Hematopoietic multipotent progenitor cell (in vitro differentiated cells): ENCODE results near the gene FPGS. TPM values are rescaled to one million over a fixed set of nuclear protein-coding genes. Genes with fewer than 3 reads are reported as not detected.

ENCODE experiments used
- DNase-seq, 3 donors: peaks; one replicate each; pipeline ENCODE4 v3.0.0-alpha.2; 2011 to 2015; ENCODE audit warnings: low read depth in 2 of 3, low spot score in 2 of 3
- total RNA-seq: library from RNA; depleted of rRNA; stranded (reverse); fragments of >200 nt; gene quantifications from one replicate; pipeline ENCODE4 v1.2.3, GENCODE V29; 2012

FPGS gene
- total RNA-seq, 1 donor = 212 TPM

DNA sequence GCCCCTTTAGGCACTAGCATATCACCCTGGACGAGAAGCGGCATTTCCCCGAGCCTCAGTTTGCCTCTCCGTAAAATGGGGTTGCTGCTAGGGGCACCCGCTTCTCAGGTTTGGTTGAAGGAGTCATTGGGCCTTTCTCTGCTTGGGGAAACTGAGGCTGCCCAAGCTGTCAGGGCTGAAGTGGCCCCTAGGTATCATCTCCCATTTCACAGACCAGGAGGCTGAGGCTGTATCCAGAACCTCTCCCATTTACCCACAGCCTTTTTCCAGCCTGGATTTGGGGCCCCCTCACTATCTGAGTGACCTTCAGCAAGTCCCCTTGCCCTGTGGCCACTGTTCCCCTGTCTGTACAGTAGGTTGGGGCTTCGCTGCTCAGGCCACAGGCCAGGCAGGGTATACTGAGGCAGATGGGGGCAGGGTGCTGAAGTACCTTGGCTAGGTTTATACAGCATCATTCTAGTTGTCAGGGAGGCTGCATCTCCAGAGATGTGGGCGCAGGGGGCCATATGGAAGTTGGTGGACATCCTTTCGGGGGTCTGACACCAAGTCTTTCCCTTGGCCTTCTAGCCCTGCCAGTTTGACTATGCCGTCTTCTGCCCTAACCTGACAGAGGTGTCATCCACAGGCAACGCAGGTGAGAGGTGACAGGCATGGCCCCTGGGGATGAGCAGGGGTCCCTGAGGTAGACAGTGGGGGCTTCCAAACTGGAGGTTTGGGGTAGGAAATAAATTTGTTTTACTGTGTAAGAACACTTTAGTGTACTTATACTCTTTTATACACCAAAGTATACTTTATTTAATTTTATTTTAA lies 7.9 kb downstream of the FPGS start:
- DNase-seq = no peak

DNA sequence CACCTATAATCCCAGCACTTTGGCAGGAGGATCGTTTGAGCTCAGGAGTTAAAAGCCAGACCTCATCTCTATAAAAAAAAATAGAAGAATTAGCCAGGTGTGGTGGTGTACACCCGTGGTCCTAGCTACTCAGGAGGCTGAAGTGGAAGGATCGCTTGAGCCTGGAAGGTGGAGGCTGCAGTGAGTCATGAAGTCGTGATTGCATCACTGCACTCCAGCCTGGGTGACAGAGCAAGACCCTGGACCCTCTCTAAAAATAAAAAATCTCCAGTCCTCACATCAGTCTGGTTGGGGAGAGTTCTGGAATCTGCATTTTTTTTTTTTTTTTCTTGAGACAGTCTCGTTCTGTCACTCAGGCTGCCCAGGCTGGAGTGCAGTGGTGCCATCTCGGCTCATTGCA lies 9.3 kb downstream of the FPGS start:
- no peak for DNase-seq

DNA sequence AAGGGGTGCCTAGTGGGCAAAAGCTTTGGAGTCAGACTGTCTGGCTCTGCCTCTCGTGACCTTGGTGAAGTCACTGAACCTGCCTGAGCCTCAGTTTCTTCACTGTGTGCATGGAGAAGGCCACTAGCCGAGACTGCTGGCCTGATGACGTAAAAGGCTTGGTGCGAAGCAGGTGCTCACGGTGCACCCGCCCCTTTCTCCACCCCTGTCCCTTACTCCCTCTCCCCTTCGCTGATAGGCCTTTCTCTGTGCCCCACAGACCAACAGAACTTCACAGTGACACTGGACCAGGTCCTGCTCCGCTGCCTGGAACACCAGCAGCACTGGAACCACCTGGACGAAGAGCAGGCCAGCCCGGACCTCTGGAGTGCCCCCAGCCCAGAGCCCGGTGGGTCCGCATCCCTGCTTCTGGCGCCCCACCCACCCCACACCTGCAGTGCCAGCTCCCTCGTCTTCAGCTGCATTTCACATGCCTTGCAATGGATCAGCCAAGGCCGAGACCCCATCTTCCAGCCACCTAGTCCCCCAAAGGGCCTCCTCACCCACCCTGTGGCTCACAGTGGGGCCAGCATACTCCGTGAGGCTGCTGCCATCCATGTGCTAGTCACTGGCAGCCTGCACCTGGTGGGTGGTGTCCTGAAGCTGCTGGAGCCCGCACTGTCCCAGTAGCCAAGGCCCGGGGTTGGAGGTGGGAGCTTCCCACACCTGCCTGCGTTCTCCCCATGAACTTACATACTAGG lies 10.4 kb downstream of the FPGS start:
- DNase-seq = no peak

DNA sequence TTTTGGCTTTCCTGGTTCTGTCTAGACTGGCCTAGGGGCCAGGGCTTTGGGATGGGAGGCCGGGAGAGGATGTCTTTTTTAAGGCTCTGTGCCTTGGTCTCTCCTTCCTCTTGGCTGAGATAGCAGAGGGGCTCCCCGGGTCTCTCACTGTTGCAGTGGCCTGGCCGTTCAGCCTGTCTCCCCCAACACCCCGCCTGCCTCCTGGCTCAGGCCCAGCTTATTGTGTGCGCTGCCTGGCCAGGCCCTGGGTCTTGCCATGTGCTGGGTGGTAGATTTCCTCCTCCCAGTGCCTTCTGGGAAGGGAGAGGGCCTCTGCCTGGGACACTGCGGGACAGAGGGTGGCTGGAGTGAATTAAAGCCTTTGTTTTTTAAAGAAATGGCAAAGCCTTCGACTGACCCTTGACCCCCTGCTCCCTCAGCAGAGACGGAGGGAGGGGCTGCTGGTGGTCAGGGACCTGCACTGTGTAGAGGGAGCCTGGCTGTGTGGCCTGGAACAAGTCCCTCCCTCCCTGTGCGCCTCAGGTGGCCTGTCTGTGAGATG lies 11.1 kb downstream of the FPGS start:
- no peak for DNase-seq

- DNase-seq = no peak
Measured at GRCh38 chr9:127814619-127815511, 12.2 kb downstream of the FPGS start.

DNA sequence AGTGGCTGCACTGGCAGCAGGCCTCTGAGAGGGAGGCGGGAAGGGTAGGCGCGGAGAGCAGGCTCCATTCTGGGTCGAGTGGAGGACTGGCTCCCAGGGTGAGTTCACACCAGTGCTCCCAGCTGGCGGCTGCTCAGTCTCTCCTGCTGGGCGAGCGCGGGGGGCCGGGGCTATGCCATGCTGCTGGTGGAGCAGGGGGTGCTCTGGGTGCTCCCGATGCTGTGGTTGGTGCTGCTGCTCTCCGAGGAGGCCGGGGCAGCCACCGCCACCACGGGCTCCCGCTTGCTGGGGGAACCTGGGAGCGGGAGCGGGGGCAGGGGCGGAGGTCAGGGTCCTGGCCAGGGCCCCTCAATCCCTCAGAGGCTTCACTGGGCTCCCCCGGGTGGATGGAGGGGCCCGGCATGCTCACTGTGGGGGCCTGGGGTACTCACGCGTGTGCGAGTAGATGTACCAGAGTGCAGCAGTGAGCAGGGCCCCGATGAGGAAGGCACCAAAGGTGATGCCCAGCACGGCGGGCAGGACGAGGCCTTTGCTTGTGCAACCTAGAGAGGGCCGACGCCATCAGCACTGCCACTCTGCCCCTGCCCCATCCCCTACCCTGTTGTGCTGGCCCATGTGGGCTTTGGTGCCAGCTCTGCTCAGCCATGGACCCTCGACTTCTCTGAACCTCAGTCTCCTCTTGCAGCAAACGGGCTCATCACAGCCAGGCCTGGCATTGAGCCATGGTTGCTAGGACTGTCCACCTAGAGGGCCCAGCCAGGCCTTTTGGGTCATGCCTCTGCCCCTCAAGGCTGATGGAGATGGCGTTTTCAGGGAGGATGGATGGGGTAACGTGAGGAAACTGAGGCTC lies 13.1 kb downstream of the FPGS start:
- DNase-seq = no peak

DNA sequence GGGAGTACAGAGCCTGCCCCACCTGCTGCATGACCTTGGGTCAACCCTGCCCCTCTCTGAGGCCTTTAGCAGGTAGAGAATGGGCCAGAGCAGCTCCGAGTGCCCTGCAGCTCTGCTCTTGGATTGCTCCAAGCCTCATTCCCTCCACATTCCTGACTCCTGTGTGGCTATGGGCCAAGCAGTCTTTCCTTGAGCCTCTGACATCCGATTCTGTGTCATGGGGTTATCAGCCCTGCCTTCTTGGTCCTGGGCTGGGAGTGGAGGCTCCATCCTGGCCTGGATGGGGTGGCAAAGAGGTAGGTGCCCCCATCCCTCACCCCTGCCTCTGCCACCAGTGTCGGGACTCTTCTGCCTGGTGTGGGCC lies 13.7 kb downstream of the FPGS start:
- DNase-seq = no peak

DNA sequence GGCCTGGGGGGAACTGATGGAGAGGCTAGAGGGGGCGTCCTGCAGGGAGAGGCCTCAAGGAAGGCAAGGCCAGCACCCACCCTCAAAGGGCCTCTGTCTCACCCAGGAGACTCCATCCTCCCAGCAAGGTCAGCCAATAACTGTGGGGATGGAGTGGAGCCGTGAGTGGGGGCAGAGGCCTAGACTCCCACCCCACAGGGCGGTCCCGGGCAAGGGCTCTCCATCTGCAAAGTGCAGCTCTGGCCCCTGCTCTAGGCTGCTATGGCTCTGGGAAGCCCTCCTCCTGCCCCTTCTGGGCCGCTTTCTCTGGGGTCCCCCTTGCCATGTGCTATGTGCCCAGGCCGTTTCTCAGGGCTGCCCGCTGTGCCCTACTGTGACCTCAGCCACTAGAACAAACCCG lies 14.0 kb downstream of the FPGS start:
- DNase-seq = no peak

DNA sequence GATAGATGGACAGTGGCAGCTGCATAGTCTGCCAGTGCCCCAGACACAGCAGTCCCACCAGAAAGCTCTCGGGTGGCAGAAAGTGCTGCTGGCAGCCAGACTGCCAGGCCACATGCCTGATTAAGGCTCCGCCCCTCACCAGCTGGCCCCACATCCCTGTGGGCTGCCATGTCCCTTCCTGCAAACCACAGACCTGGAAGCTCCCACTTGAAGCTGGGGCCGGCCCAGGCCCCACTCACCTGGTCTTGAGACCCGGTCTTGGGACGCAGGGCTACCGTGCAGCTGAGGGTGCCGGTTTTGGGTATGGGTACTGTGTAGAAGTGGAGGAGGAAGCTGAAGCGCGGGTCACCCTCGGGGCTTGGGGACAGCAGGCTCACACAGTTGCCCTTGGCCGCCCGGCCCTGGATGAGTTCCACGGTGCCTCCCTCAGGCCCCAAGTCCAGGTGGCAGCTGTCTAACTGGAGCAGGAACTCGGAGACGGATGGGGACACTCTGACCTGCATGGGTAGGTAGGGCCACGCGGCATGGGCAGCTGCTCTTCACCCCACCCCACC lies 15.3 kb downstream of the FPGS start:
- no peak for DNase-seq

- DNase-seq = no peak
Measured at GRCh38 chr9:127818574-127818973, 15.9 kb downstream of the FPGS start.

- no peak for DNase-seq
Measured at GRCh38 chr9:127822108-127822507, 19.4 kb downstream of the FPGS start.

DNA sequence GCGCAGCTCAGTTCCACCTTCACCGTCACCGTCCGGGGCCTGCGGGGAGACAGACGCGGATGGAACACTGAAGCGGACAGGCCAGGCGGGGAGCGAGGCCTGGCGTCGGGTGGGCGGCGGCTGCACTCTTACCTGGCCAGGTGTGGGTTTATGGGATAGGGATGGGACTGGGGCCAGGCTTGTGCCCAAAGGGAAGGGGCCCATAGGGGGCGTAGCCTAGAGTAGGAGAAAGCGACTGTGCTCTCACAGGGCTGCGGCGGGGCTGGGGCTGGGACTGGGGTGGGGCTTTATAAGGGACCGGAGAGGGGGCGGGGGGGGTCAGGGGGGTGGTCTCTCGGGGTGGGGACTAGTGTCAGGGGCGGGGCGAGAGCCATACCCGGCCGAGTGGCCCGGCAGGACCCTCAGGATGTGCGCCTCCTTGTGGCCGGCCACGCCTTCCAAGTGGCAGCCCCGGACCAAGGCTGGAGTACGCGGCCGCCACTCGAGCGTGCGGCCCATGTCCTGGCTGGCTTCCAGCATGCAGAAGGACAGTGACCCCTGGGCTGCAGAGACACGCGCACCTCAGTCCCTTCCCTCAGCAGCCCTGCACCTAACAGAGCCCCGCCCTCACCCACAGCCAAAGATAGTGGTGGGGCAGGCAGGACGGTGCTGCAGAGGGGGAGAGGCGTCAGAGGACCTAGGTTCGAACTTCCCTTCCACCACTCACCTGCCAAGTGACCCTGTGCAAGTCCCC lies 22.8 kb downstream of the FPGS start:
- DNase-seq = peak in 1 of 3 donors; percentile 23

DNA sequence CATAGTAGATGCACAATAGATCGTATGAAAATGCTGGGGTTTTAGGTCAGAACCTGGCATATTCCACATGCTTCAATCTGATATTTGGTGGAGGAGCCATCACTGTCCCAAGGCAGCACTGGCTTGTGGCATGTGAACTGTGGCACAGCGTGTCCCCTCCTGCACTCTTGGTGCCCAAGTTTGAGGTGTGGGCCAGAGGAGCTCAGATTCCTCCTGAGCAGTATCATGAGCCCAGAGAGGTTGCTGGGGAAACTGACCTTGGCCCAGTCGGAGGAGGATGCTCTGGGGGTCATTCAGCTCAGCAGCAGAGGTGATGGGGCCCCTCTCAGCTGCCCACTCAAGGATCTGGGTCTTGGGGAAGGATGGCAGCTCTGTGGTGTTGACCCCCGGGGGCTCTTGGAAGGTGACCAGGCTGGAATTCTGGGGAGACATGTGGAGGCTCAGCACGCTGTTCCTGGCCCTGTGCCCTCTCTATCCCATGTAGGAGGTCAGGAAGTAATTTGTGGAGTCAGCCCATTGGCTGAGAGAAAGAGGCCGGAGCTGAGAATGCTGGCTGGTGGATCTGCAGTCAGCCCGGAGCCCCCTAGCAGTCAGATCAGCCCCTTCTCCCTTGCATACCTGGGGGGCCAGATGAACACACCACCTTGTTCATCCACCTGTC lies 23.7 kb downstream of the FPGS start:
- DNase-seq = no peak

GRCh38 chr9:127828262-127829031 lies 25.8 kb downstream of the FPGS start:
- peak in 1 of 3 donors; percentile 28 for DNase-seq

DNA sequence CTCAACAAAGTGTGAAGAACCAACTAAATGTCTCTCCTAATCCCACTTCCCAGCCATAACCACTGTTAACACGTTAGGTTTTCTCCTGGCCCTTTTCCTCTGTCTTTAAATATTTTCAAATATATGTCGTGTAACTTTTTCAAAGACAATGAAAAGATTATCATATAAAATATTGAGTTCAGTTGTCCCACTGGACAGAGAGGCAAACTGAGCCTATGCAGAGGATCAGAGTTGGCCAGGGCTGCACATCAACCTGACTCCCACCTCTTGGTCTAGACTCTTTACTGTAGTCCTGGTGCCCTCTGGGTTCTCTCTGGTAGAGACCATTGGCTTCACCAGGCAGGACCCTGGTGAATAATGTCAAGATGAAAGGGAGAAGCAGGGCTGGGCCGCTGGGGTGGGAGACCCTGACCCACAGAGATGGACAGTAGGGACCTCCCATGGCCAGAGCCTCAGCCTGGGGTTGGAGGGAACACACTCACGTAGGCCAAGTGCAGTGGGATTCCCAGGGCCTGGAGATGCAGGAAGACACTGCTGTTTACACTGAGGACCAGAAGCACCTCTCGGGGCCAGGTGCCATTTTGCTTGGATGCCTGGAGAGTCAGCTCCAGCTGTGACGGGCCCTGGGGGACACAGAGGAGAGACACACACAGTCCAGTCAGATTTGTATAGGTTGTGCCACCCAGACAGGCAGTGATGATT lies 26.7 kb downstream of the FPGS start:
- no peak for DNase-seq

- DNase-seq = no peak
Measured at GRCh38 chr9:127832248-127832647, 29.6 kb downstream of the FPGS start.

DNA sequence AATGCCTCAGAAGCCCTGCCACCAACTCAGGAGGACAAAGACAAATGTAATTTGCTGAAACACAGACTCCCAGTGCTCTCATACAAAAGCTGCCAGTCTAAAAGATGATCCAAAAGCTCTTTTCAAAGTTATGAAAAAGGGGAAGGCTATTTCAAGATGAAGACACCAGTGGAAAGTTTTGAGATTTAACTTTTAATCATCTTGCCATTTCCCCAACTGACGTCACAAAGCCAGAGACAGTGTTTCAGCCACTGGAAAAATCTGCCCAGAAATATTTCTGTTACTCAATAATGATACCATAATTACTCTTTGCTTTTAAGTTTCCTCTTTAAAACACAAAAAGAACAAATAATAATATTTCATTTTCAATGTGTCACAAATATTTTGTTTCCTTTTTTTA lies 30.9 kb downstream of the FPGS start:
- DNase-seq = peak in 2 of 3 donors; percentile 31 to 61
